CD4-positive, alpha-beta T cell (primary cell): Measurements from ENCODE around the gene PRKCB. TPM values are rescaled to one million over a fixed set of nuclear protein-coding genes. Genes with fewer than 3 reads are reported as not detected.

Experiments
- ATAC-seq: fragments of 200-7000 bp; cut with Tn5 transposase; one replicate; pipeline ENCODE4 v1.10.0; 2022; ENCODE audit warnings: mild to moderate bottlenecking; ENCODE audit not compliant: poor library complexity
- CTCF ChIA-PET: fragments of 350-600 bp; sonication (Branson Sonifier 250); formaldehyde crosslinking; loops from one replicate; lab custom pipeline; 2021; ENCODE audit warnings: antibody characterized with exemption, inconsistent platforms; lab: Charles Lee
- POLR2A ChIA-PET: fragments of 350-600 bp; sonication (Branson Sonifier 250); formaldehyde crosslinking; loops from one replicate; lab custom pipeline; 2021; ENCODE audit warnings: antibody characterized with exemption, inconsistent platforms; lab: Charles Lee
- DNase-seq, 14 experiments: peaks; one replicate each; pipeline ENCODE4 v3.0.0-alpha.2; 2013 to 2020; ENCODE audit warnings: mixed read lengths in 2 of 14
- H3K27ac ChIP-seq, 2 donors: one replicate each; pipeline versions ENCODE4 v1.5.1 to v1.7.0; 2013; ENCODE audit warnings: low read length in 2 of 2, low read depth in 1 of 2, mild to moderate bottlenecking in 1 of 2
- H3K27me3 ChIP-seq, 2 experiments: 1 replicate in 1 of 2; 2 replicates in 1 of 2; pipeline versions ENCODE4 v1.6.1 to v1.7.0; 2013; ENCODE audit warnings: low read length in 2 of 2, control low read depth in 1 of 2, mild to moderate bottlenecking in 1 of 2, moderate library complexity in 1 of 2; ENCODE audit not compliant: insufficient read depth in 2 of 2, control insufficient read depth in 1 of 2
- H3K36me3 ChIP-seq: one replicate; pipeline ENCODE4 v1.6.1; 2013; ENCODE audit warnings: low read length, control low read depth; ENCODE audit not compliant: insufficient read depth
- H3K4me1 ChIP-seq: one replicate; pipeline ENCODE4 v1.6.1; 2013; ENCODE audit warnings: low read length, control low read depth; ENCODE audit not compliant: insufficient read depth
- H3K4me3 ChIP-seq: one replicate; pipeline ENCODE4 v1.5.1; 2013; ENCODE audit warnings: mild to moderate bottlenecking, low read length, moderate library complexity
- H3K9me3 ChIP-seq, 2 experiments: 1 replicate in 1 of 2; 2 replicates in 1 of 2; pipeline versions ENCODE4 v1.6.1 to v1.7.0; 2013; ENCODE audit warnings: low read length in 2 of 2, mild to moderate bottlenecking in 2 of 2, control low read depth in 1 of 2, moderate library complexity in 1 of 2; ENCODE audit not compliant: control insufficient read depth in 1 of 2, insufficient read depth in 1 of 2
- H3K27ac Mint-ChIP-seq: one replicate; pipeline ENCODE4 v1.8.0; 2020; ENCODE audit warnings: mixed read lengths
- H3K27me3 Mint-ChIP-seq: one replicate; pipeline ENCODE4 v1.8.0; 2021; ENCODE audit warnings: mixed read lengths
- H3K36me3 Mint-ChIP-seq: one replicate; pipeline ENCODE4 v1.8.0; 2021; ENCODE audit warnings: low read depth, mixed read lengths
- H3K4me1 Mint-ChIP-seq: one replicate; pipeline ENCODE4 v1.8.0; 2021; ENCODE audit warnings: low read depth, mixed read lengths
- H3K4me3 Mint-ChIP-seq: one replicate; pipeline ENCODE4 v1.8.0; 2020; ENCODE audit warnings: mild to moderate bottlenecking, mixed read lengths
- H3K9me3 Mint-ChIP-seq: one replicate; pipeline ENCODE4 v1.8.0; 2020; ENCODE audit warnings: mixed read lengths
- intact Hi-C, 2 experiments: fragments of 100-400 bp; cut with DNase I in 1 of 2; cut with micrococcal nuclease in 1 of 2; formaldehyde crosslinking; loops; one replicate each; pipeline versions ENCODE4 v1.15.1 to v1.9.0; 2023 to 2025; cut with DNase I, micrococcal nuclease
- total RNA-seq, 174 experiments: library from RNA in 2 of 174; stranded (reverse) in 2 of 174; gene quantifications; one replicate each; pipeline ENCODE4 v1.2.3 and lab custom pipeline; 2021 to 2026
- TF ChIP-seq, protein P1 (sequence below): fragments of 200-600 bp; IDR thresholded peaks from one replicate; pipeline ENCODE4 v1.8.0; 2022; ENCODE audit warnings: antibody characterized with exemption, mild to moderate bottlenecking

PRKCB gene
- total RNA-seq, 2 experiments from 2014 or later: 64.7 TPM

DNA sequence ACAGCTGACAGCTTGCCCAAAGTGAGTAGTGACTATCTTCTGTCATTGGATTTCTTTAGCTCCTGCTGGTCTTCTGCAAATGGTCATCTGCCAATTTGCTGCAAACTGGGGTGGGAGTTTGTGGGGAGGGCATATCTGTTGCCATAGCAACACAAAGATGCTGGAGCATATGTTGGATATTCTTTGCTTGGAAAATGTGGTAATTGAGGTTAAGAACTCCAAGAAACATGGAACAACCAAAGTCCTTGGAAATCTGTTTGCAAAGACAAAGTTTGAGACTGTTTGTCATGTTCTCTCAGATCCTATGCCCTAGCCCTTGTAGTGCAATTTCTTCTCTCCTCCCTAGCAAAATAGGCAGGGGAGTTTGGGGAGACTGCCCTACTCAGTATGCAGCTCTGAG, 155.3 kb downstream of the PRKCB start:
- H3K4me1 ChIP-seq: no peaks in the 10 kb centered on the region
- TF ChIP-seq, protein P1, sequence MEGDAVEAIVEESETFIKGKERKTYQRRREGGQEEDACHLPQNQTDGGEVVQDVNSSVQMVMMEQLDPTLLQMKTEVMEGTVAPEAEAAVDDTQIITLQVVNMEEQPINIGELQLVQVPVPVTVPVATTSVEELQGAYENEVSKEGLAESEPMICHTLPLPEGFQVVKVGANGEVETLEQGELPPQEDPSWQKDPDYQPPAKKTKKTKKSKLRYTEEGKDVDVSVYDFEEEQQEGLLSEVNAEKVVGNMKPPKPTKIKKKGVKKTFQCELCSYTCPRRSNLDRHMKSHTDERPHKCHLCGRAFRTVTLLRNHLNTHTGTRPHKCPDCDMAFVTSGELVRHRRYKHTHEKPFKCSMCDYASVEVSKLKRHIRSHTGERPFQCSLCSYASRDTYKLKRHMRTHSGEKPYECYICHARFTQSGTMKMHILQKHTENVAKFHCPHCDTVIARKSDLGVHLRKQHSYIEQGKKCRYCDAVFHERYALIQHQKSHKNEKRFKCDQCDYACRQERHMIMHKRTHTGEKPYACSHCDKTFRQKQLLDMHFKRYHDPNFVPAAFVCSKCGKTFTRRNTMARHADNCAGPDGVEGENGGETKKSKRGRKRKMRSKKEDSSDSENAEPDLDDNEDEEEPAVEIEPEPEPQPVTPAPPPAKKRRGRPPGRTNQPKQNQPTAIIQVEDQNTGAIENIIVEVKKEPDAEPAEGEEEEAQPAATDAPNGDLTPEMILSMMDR: no peak
- ATAC-seq (no peak), DNase-seq (no peak)
- ChIA-PET CTCF (no interaction called here), POLR2A (no interaction called here)
- Mint-ChIP-seq H3K27ac (no peak overlapping the region), H3K4me3 (no peak overlapping the region), H3K36me3 (peaks cover 37% of the 10 kb centered on the region), H3K27me3 (no peaks in the 10 kb centered on the region), H3K9me3 (no peaks in the 10 kb centered on the region), H3K4me1 (peaks cover 7% of the 10 kb centered on the region)
- no peaks in the 10 kb centered on the region for H3K27me3 ChIP-seq
- no peak overlapping the region for H3K4me3 ChIP-seq
- H3K36me3 ChIP-seq: peaks cover 17% of the 10 kb centered on the region
- H3K9me3 ChIP-seq: no peaks in the 10 kb centered on the region
- intact Hi-C loops: no loop called here
- no peak overlapping the region for H3K27ac ChIP-seq

DNA sequence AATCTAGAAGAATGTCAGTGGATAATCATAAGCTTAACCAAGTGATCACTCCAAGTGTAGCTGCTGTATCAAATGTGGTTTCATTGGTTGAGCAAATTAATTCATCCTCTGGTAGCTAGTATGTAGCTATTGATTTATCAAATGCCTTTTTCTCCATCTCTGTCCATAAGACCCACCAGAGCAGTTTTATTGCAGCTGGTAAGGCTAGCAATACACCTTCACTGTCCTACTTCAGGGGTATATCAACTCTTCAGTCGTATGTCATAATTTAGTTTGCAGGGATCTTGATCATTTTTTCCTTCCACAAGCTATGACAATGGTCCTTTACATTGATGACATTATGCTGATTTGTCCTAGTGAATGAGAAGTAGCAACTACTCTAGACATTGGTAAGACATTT, 158.8 kb downstream of the PRKCB start:
- H3K27me3 ChIP-seq: no peaks in the 10 kb centered on the region
- intact Hi-C loops: no loop called here
- no peak overlapping the region for H3K4me3 ChIP-seq
- no peaks in the 10 kb centered on the region for H3K9me3 Mint-ChIP-seq
- no peak for DNase-seq
- no peak overlapping the region for H3K4me3 Mint-ChIP-seq
- ChIA-PET CTCF (no interaction called here), POLR2A (no interaction called here)
- peaks cover 16% of the 10 kb centered on the region for H3K4me1 Mint-ChIP-seq
- H3K27ac ChIP-seq: no peak overlapping the region
- H3K4me1 ChIP-seq: no peaks in the 10 kb centered on the region
- H3K27me3 Mint-ChIP-seq: no peaks in the 10 kb centered on the region
- H3K27ac Mint-ChIP-seq: no peak overlapping the region
- no peak for ATAC-seq
- H3K36me3 Mint-ChIP-seq: peaks cover 29% of the 10 kb centered on the region
- TF ChIP-seq, protein P1: no peak
- peaks cover 16% of the 10 kb centered on the region for H3K36me3 ChIP-seq
- no peaks in the 10 kb centered on the region for H3K9me3 ChIP-seq

GRCh38 chr16:23996258-23996955, 160.6 kb downstream of the PRKCB start:
- peaks cover 17% of the 10 kb centered on the region for H3K4me1 Mint-ChIP-seq
- DNase-seq: no peak
- H3K9me3 Mint-ChIP-seq: no peaks in the 10 kb centered on the region
- ATAC-seq: no peak
- H3K4me1 ChIP-seq: no peaks in the 10 kb centered on the region
- H3K4me3 ChIP-seq: no peak overlapping the region
- intact Hi-C loops: no loop called here
- H3K27ac ChIP-seq: no peak overlapping the region
- H3K9me3 ChIP-seq: no peaks in the 10 kb centered on the region
- H3K27me3 Mint-ChIP-seq: no peaks in the 10 kb centered on the region
- H3K27me3 ChIP-seq: no peaks in the 10 kb centered on the region
- ChIA-PET CTCF (no interaction called here), POLR2A (no interaction called here)
- peaks cover 19% of the 10 kb centered on the region for H3K36me3 Mint-ChIP-seq
- TF ChIP-seq, protein P1: no peak
- H3K36me3 ChIP-seq: peaks cover 6% of the 10 kb centered on the region
- H3K4me3 Mint-ChIP-seq: no peak overlapping the region
- no peak overlapping the region for H3K27ac Mint-ChIP-seq
